HEK293T (cell line): Measurements from ENCODE around the gene RAB23.

Experiments used
- CTCF ChIA-PET: fragments of 350-600 bp; formaldehyde crosslinking; extraction: SDS; loops from one replicate; lab custom pipeline; 2021; ENCODE audit warnings: antibody characterized with exemption, inconsistent platforms; lab: Yijun Ruan, JAX
- POLR2A ChIA-PET: fragments of 350-600 bp; formaldehyde crosslinking; extraction: SDS; loops from one replicate; lab custom pipeline; 2020; ENCODE audit warnings: antibody characterized with exemption, inconsistent platforms; lab: Yijun Ruan, JAX
- DNase-seq: peaks from one replicate; pipeline ENCODE4 v3.0.0; 2012; ENCODE audit warnings: mixed read lengths; ENCODE audit errors: extremely low spot score
- ARNT ChIP-seq: fragments of 450-650 bp; IDR thresholded peaks from 2 replicates; pipeline ENCODE4 v1.6.1; 2017; ENCODE audit warnings: mild to moderate bottlenecking
- BHLHE40 ChIP-seq: fragments of 450-650 bp; IDR thresholded peaks from 2 replicates; pipeline ENCODE4 v1.6.1; 2016; ENCODE audit warnings: mild to moderate bottlenecking, moderate library complexity, borderline replicate concordance
- CTBP1 ChIP-seq: fragments of 450-650 bp; IDR thresholded peaks from 2 replicates; pipeline ENCODE4 v1.6.1; 2016; ENCODE audit warnings: borderline replicate concordance
- ELF4 ChIP-seq: fragments of 450-650 bp; IDR thresholded peaks from 2 replicates; pipeline ENCODE4 v1.6.1; 2017; ENCODE audit warnings: antibody characterized with exemption
- FOXA1 ChIP-seq: fragments of 450-650 bp; IDR thresholded peaks from 2 replicates; pipeline ENCODE4 v1.6.1; 2016; ENCODE audit warnings: mild to moderate bottlenecking
- FOXK2 ChIP-seq: fragments of 450-650 bp; IDR thresholded peaks from 2 replicates; pipeline ENCODE4 v1.6.1; 2016; ENCODE audit warnings: mild to moderate bottlenecking
- FOXM1 ChIP-seq: fragments of 450-650 bp; IDR thresholded peaks from 2 replicates; pipeline ENCODE4 v1.6.1; 2017; ENCODE audit warnings: mild to moderate bottlenecking, borderline replicate concordance
- HDGF ChIP-seq: fragments of 450-650 bp; IDR thresholded peaks from 2 replicates; pipeline ENCODE4 v1.6.1; 2017; ENCODE audit warnings: antibody characterized with exemption, borderline replicate concordance
- L3MBTL2 ChIP-seq: fragments of 450-650 bp; conservative IDR thresholded peaks from 2 replicates; pipeline ENCODE4 v1.6.1; 2016; ENCODE audit warnings: mild to moderate bottlenecking
- LEF1 ChIP-seq: fragments of 450-650 bp; IDR thresholded peaks from 2 replicates; pipeline ENCODE4 v1.6.1; 2017; ENCODE audit warnings: mild to moderate bottlenecking, borderline replicate concordance
- NFRKB ChIP-seq: fragments of 450-650 bp; IDR thresholded peaks from 2 replicates; pipeline ENCODE4 v1.6.1; 2016; ENCODE audit warnings: mild to moderate bottlenecking, moderate library complexity
- SP1 ChIP-seq: fragments of 450-650 bp; IDR thresholded peaks from 2 replicates; pipeline ENCODE4 v1.6.1; 2017
- SUZ12 ChIP-seq: fragments of 450-650 bp; IDR thresholded peaks from 2 replicates; pipeline ENCODE4 v1.6.1; 2016; ENCODE audit warnings: mild to moderate bottlenecking
- TARDBP ChIP-seq: fragments of 450-650 bp; IDR thresholded peaks from 2 replicates; pipeline ENCODE4 v1.6.1; 2016
- ZNF384 ChIP-seq: fragments of 450-650 bp; IDR thresholded peaks from 2 replicates; pipeline ENCODE4 v1.6.1; 2016
- TF ChIP-seq, protein P1 (sequence below): fragments of 450-650 bp; IDR thresholded peaks from 2 replicates; pipeline ENCODE4 v1.6.1; 2016

The RAB23 gene

DNA sequence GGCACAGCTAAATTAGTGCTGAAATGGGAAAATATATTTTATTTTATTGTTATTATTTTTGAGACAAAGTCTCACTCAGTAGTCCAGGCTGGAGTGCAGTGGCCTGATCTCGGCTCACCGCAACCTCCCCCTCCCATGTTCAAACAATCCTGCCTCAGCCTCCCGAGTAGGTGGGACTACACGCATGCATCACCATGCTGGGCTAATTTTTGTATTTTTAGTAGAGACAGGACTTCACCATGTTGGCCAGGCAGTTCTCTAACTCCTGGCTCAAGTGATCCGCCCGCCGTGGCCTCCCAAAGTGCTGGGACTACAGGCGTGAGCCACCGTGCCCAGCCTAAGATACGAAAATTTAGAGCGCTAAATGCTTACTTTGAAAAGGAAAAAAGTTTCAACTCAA, 4.8 kb downstream of the RAB23 start:
- DNase-seq: no peak
- ChIA-PET CTCF (no interaction called here), POLR2A (no interaction called here)
- no peak for TF ChIP-seq BHLHE40
- TF ChIP-seq L3MBTL2: no peak
- TF ChIP-seq FOXA1: no peak
- TF ChIP-seq FOXK2: no peak
- TF ChIP-seq FOXM1: no peak
- TF ChIP-seq CTBP1: no peak
- no peak for TF ChIP-seq HDGF
- TF ChIP-seq, protein P1, sequence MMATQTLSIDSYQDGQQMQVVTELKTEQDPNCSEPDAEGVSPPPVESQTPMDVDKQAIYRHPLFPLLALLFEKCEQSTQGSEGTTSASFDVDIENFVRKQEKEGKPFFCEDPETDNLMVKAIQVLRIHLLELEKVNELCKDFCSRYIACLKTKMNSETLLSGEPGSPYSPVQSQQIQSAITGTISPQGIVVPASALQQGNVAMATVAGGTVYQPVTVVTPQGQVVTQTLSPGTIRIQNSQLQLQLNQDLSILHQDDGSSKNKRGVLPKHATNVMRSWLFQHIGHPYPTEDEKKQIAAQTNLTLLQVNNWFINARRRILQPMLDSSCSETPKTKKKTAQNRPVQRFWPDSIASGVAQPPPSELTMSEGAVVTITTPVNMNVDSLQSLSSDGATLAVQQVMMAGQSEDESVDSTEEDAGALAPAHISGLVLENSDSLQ: no peak
- TF ChIP-seq SUZ12: no peak
- no peak for TF ChIP-seq ZNF384

DNA sequence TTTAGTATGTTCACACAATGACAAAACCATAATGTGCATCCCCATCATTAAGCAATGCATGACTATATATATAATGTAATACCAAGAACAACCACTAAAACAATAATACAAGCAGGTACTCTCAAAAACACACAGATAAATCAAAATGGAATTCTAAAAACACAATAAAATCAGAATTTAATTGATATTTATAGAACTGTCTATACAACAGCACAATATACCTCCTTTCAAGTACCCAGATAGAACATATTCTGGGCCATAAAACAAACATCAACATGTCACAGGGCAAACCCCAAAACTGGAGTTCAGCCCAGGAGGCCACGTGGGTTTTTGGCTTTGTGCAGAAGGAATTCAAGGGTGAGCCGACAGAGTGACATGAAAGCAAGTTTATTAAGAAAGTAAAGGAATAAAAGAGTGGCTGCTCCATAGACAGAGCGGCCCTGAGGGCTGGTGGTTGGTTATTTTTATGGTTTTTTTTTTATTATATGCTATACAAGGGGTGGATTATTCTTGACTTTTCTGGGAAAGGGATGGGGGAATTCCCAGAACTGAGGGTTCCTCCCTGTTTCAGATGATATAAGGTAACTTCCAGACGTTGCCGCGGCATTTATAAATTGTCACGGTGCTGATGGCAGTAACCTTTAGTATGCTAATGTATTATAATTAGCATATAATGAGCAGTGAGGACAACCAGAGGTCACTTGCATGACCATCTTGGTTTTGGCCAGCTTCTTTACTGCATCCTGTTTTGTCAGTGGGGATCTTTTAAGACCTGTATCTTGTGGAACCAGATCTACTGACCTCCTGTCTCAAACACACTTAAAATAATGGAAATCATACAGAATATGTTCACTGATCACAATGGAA, 5.6 kb downstream of the RAB23 start:
- POLR2A ChIA-PET: no interaction called here
- no peak for TF ChIP-seq TARDBP
- CTCF ChIA-PET: interaction anchor here (0.6 kb wide), 1 partner anchor 83 kb away, joined by 4 read pairs; no protein-coding TSS in a partner anchor
- no peak for DNase-seq

DNA sequence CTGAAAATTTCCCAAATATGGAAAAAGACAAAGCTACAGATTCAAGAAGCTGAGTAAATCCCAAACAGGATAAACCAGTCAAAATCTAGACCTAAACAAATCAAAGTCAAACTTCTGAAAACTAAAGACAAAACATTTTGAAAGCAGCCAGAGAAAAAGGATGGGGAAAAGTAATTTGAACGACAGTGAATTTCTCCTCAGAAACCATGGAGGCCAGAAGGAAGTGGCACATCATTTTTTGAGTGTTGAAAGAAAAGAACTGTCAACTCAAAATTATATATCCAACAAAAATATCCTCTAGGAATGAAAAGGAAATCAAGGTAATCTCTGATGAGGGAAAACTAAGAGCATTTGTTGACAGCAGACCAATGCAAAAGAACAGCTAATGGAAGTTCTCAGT, 6.8 kb downstream of the RAB23 start:
- CTCF ChIA-PET: no interaction called here
- DNase-seq: no peak
- POLR2A ChIA-PET: no interaction called here
- TF ChIP-seq FOXA1 (no peak), L3MBTL2 (no peak), SUZ12 (no peak), ELF4 (no peak), FOXM1 (no peak), ARNT (no peak), LEF1 (no peak), CTBP1 (no peak), BHLHE40 (no peak), TARDBP (no peak), ZNF384 (no peak), HDGF (no peak), FOXK2 (no peak), NFRKB (no peak), SP1 (no peak)
- TF ChIP-seq, protein P1: no peak

DNA sequence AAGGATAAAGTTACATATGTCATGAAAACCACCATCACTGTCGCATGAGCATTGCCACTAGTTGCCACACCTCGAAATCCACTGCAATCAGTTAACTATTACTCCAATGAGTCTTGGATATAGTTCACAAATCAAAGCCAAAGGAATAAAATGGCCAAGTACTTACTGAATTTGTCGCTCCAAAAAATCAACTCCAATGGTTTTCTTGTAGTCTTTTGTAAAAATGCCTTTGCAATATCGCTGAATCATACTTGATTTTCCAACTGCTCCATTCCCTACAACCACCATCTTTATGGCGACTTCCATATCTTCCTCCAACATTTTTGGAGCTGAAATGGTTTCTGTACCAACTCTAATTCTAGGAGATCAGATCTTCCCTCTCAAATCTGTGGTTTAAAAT, 12.0 kb downstream of the RAB23 start:
- DNase-seq: no peak
- CTCF ChIA-PET: no interaction called here
- TF ChIP-seq ARNT: no peak
- no peak for TF ChIP-seq LEF1
- TF ChIP-seq FOXM1: no peak
- no peak for TF ChIP-seq BHLHE40
- TF ChIP-seq HDGF: no peak
- no peak for TF ChIP-seq L3MBTL2
- no peak for TF ChIP-seq FOXA1
- no peak for TF ChIP-seq CTBP1
- no peak for TF ChIP-seq ZNF384
- no peak for TF ChIP-seq FOXK2
- no peak for TF ChIP-seq SP1
- no peak for TF ChIP-seq ELF4
- no peak for TF ChIP-seq NFRKB
- TF ChIP-seq, protein P1: no peak
- no peak for TF ChIP-seq SUZ12
- TF ChIP-seq TARDBP: no peak
- POLR2A ChIA-PET: no interaction called here

DNA sequence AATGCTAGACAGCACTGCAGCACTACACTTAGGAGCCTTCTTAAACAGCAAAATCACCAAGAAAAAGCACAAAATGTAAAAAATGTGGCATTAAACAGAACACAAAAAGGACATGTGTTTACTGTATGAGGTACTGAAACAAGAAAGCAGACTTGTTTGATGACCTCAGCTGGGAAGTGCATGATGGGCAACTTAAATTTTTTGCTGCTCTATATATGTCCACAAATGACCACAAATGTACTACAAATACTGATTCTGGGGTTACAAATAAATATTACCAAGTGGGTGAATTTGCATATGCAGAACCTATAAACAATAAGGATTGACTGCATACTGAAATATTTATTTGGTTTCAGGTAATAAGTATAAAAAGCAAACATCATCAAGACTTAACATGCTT, 13.1 kb downstream of the RAB23 start:
- no peak for TF ChIP-seq NFRKB
- TF ChIP-seq ARNT: no peak
- TF ChIP-seq BHLHE40: no peak
- no peak for TF ChIP-seq FOXM1
- TF ChIP-seq L3MBTL2: no peak
- ChIA-PET CTCF (no interaction called here), POLR2A (no interaction called here)
- DNase-seq: no peak

DNA sequence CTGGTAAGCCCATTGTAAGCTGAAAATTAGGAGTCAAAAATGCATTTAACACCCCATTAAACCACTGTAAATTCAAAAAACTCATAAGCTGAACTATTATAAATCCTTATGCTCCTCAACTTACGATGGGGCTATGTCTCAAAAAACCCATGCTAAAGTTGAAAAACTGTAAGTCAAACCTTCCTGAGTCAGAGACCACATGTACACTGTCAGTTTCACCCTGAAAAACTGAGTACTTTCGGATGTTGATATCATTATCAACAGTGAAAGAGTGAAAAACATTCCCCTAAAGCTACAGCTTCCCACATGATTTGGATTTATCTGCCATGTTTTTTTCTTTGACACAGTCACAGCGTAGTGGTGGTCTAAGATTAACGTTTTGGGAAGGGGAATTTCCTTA, 14.2 kb downstream of the RAB23 start:
- DNase-seq: no peak
- ChIA-PET CTCF (no interaction called here), POLR2A (interaction anchor here (3.0 kb wide), 1 partner anchor 14 kb away, joined by 13 read pairs; the partner anchor contains the start of gene RAB23)
- TF ChIP-seq FOXM1 (no peak), HDGF (no peak), BHLHE40 (no peak), LEF1 (no peak), TARDBP (no peak), L3MBTL2 (no peak), FOXK2 (no peak), FOXA1 (no peak), ZNF384 (no peak), SP1 (no peak), SUZ12 (no peak), ELF4 (no peak), CTBP1 (no peak), NFRKB (no peak), ARNT (no peak)
- TF ChIP-seq, protein P1: no peak
